A673 (cell line): ENCODE measurements around the gene MAST4.

Experiments used
- CTCF ChIP-seq: fragments of 300-800, 200-600 bp; sonication (generic); conservative IDR thresholded peaks from 2 replicates; pipeline ENCODE4 v1.5.1; 2017; ENCODE audit warnings: low read depth, mild to moderate bottlenecking, antibody characterized with exemption, low read length, moderate library complexity, mixed read lengths
- EZH2 ChIP-seq: fragments of 200-600 bp; sonication (generic); IDR thresholded peaks from 2 replicates; pipeline ENCODE4 v1.6.1; 2017; ENCODE audit warnings: borderline replicate concordance, low read depth, mild to moderate bottlenecking, mixed read lengths, antibody characterized with exemption, low read length; ENCODE audit not compliant: poor library complexity, severe bottlenecking

- TF ChIP-seq CTCF (no peak), EZH2 (no peak)
Measured at GRCh38 chr5:66739021-66739420, 142.8 kb downstream of the MAST4 start.
